ENCODE results near the gene SLC22A1. TPM values are rescaled to one million over a fixed set of nuclear protein-coding genes. Genes with fewer than 3 reads are reported as not detected.
A peak's percentile ranks its signal among the peaks of the same experiment; 100 is the strongest.

The SLC22A1 gene
- total and polyA plus RNA-seq, 2 of the 8 experiments (the other 6 are each of a cell fraction or from before 2014, with no cell fraction given): 0.12 to 0.45 TPM

- Histone ChIP-seq H3K9ac (replicated peaks in 1 of 4; ENCODE audit: extremely low read depth in 1 of 4, low read depth in 3 of 4, low read length in 3 of 4) (no peak overlapping the region), H3K4me3 (ENCODE audit: extremely low read depth in 1 of 4, insufficient read depth in 2 of 4, low read depth in 3 of 4, low read length in 4 of 4) (no peak overlapping the region), H2BK15ac (ENCODE audit: low read length) (no peak overlapping the region), H3K4me1 (replicated peaks in 1 of 4; ENCODE audit: control insufficient read depth in 3 of 4, insufficient read depth in 4 of 4, low read length in 3 of 4) (peaks cover 0 to 7% (median 1%) of the 10 kb centered on the region in 4 experiments; a peak in 1 of 7 replicates), H3K27ac (ENCODE audit: low read depth, low read length) (no peak overlapping the region), H3K4me2 (ENCODE audit: insufficient read depth in 1 of 2, low read depth in 2 of 2, low read length in 2 of 2) (no peak overlapping the region), H2BK20ac (ENCODE audit: low read length) (no peak overlapping the region), H3K56ac (replicated peaks; ENCODE audit: insufficient read length, low read depth, low read length) (no peak overlapping the region), H2BK5ac (ENCODE audit: low read depth, low read length) (peak overlapping the region; percentile 55; the same call in 1 of the 2 replicates), H3K27me3 (replicated peaks in 1 of 4; ENCODE audit: control insufficient read depth in 3 of 4, extremely low read depth in 1 of 4, insufficient read depth in 3 of 4, low read length in 3 of 4) (no peaks in the 10 kb centered on the region), H3K23ac (ENCODE audit: insufficient read length) (no peak overlapping the region), H3K79me2 (ENCODE audit: control insufficient read depth in 1 of 2, insufficient read depth in 2 of 2, low read length in 2 of 2) (no peaks in the 10 kb centered on the region), H2AK5ac (ENCODE audit: low read depth, low read length) (no peak overlapping the region), H3K79me1 (ENCODE audit: low read depth, low read length) (no peaks in the 10 kb centered on the region), H2BK120ac (replicated peaks; ENCODE audit: low read depth, low read length) (no peak overlapping the region), H2BK12ac (ENCODE audit: low read depth, low read length) (peak overlapping the region; percentile 21; the same call in 1 of the 2 replicates), H4K91ac (replicated peaks; ENCODE audit: insufficient read length, low read length) (no peak overlapping the region), H4K20me1 (replicated peaks in 1 of 2; ENCODE audit: control insufficient read depth in 1 of 2, insufficient read depth in 2 of 2, low read length in 2 of 2) (no peaks in the 10 kb centered on the region), H3K36me3 (ENCODE audit: control insufficient read depth in 2 of 4, insufficient read depth in 4 of 4, low read length in 3 of 4) (peaks cover 0 to 2% (median 0%) of the 10 kb centered on the region in 4 experiments; a peak in 3 of 8 replicates), H3K9me3 (ENCODE audit: insufficient read depth in 2 of 2, low read depth in 1 of 2, low read length in 1 of 2) (peaks cover 0 to 3% of the 10 kb centered on the region in 2 experiments; a peak in 1 of 4 replicates), H3K4ac (replicated peaks; ENCODE audit: insufficient read length, low read depth, low read length) (no peak overlapping the region), H4K8ac (ENCODE audit: extremely low read depth, insufficient read depth, low read length) (no peak overlapping the region), H3K23me2 (ENCODE audit: low read depth, low read length) (no peaks in the 10 kb centered on the region), H2AFZ (ENCODE audit: low read length) (no peak overlapping the region), H3K18ac (ENCODE audit: extremely low read depth, low read length) (no peak overlapping the region), H3K14ac (ENCODE audit: insufficient read length) (no peak overlapping the region), H4K5ac (ENCODE audit: insufficient read length, low read depth, low read length) (no peak overlapping the region)
- ChIA-PET POLR2A (ENCODE audit: partially characterized antibody) (interaction anchor here (1.1 kb wide), 1 partner anchor 34 kb away, joined by 4 read pairs; no protein-coding TSS in a partner anchor), CTCF (ENCODE audit: partially characterized antibody) (interaction anchor here (1.2 to 2.0 kb wide), 6 partner anchors 25 to 408 kb away, joined by 3 to 7 read pairs (median 4); no protein-coding TSS in a partner anchor)
- TF ChIP-seq POU5F1 (IDR thresholded peaks at IDR 0.05; ENCODE audit: low read depth, low read length) (peak; percentile 96), NANOG (IDR thresholded peaks at IDR 0.05; ENCODE audit: insufficient read depth, low read depth, low read length, poor library complexity, severe bottlenecking) (peak; percentile 59), RFX5 (IDR thresholded peaks at IDR 0.05; ENCODE audit: borderline replicate concordance, low read depth, low read length) (no peak), SP1 (IDR thresholded peaks at IDR 0.05; ENCODE audit: low read depth, low read length) (peak; percentile 46; the same call in 1 of the 2 replicates), TCF12 (IDR thresholded peaks at IDR 0.05; ENCODE audit: low read depth, low read length) (peak; percentile 61; the same call in 1 of the 2 replicates), CEBPB (IDR thresholded peaks at IDR 0.05; ENCODE audit: low read depth, low read length) (no peak), NRF1 (IDR thresholded peaks at IDR 0.05; ENCODE audit: low read depth, low read length) (no peak), ZNF274 (IDR thresholded peaks at IDR 0.05; ENCODE audit: borderline replicate concordance, extremely low read depth, low read length) (no peak), TEAD4 (IDR thresholded peaks at IDR 0.05; ENCODE audit: low read depth, low read length) (peak; percentile 92)
- FAIRE-seq (peak; percentile 73), DNase-seq (ENCODE audit: low read depth in 1 of 2, low spot score in 2 of 2) (peak in 1 of 2 experiments; percentile 7)
- 76% methylated on average over 4 of the region's 4 CpGs; no CpG with 5 or more reads in 1 of the 2 experiments for WGBS, 2 experiments (ENCODE audit: extremely low coverage in 1 of 2, insufficient coverage in 1 of 2, insufficient read length in 1 of 2, insufficient replicate concordance in 2 of 2, low coverage in 1 of 2, low lambda C conversion rate in 2 of 2, missing lambda C conversion rate in 1 of 2)
These were observed 9.8 kb upstream of the SLC22A1 start for GRCh38 chr6:160111806-160112205.
